NCI-H69 (cell line): ENCODE measurements around the gene HTRA3.
A peak's percentile ranks its signal among the peaks of the same experiment; 100 is the strongest.

Experiments used
- DNase-seq: peaks from one replicate; lab custom pipeline; 2025; lab: John Stamatoyannopoulos, UW

Gene HTRA3

DNA sequence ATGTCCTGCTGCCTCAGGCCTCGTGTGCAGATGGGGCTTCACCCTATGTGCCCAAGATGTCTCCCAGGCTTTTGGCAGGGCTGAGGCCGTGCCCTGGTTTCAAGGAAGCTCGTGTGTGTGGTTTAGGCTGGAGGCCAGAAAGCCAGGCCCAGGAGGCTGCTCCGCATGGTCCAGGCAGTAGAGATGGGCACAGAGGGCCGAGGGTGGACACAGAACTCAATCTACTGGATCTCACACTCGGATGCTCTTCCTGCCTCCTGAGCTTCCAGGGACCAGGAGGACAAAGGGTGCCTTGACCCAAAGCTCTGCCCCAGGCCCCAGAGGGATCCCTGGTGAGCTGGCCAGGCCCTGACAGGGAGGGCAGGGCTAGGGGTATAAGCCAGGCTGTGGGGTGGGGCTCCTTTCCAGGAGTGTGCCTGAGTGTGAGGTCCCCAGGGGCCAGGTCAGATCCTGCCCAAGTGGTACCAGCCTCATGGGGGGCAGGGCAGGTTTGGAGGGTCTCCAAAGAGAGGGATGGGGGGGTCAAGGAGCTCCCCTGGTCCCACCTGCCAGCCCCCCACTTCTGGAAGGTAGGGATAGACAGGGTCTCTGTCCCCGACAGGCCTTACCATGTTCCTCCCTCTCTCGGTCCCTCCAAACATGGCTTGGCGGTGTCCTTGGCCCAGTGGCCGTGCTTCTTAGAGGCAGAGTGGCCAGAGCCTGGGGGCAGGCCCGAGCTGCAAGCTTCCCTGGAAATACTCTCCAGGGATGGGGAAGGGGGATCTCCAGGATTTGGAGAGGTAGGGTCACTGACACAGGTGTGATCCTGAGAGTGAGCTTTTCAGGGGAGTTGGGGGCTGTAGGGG is 23.8 kb downstream of the HTRA3 start:
- DNase-seq = no peak

DNA sequence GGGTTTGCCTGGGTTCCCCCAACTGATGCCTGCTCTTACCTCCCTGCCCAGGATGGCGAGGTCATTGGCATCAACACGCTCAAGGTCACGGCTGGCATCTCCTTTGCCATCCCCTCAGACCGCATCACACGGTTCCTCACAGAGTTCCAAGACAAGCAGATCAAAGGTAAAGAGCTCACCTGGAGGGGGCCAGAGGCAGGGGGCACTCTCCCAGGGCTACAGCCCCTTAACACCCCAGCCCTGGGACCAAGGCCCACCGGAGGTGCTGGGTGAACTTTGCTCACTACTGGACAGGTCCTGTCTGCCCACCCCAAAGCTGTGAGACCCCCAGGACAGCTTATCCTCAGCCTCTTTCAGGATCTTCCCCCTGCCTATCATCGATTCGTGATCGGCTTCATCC is 24.5 kb downstream of the HTRA3 start:
- no peak for DNase-seq

DNA sequence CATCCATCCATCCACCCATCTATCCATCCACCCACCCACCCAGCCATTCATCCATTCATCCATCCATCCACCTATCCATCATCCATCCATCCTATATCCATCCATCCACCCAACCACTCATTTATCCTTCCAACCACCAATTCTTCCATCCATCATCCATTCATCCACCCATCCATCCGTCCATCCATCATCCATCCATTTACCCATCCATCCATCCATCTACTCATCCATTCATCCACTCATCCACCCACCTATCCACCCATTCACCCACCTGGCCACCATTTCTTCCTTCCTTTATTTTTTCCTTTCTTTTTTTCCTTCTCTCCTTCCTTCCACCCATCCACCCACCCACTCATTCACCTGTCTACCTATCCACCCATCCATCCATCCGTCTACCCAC is 25.2 kb downstream of the HTRA3 start:
- DNase-seq = no peak

DNA sequence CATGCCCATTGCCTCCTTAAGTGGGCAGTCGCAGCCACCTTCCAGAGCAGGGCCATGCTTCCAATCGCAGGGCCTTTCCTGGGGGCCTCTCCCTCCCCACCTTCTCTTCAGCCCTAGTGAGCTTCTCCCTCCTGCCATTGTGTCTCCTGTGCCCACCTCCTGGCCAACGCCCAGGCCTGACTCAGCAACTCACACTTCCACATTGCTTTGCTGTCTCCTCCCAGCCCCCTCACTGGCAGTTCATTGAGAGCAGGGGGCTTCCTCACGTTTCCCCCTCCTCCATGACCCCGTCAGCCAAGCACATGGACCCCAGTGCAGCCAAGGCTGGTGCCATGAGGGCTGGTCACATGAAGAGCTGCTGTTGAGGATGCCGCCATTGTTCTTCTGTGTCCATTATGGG is 25.9 kb downstream of the HTRA3 start:
- DNase-seq = no peak

DNA sequence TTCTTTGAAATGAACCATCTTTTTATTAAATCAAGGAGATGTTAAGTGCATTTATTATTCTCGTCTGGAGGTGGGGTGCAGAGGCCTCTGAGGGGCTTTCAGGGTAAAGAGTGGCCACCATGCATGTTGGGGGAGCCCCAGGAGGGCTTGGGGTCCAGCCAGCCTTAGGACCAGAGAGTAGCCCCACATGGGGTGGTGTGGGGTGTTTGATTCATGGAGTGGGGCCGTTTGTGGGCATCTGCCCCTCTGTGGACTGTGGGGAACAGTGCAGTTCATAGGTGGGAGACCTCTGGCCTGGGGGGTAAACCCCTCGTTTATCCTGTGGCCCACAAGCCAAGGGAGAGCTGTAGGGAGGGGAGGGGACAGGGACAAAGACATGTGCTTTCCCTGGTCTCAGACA is 26.9 kb downstream of the HTRA3 start:
- DNase-seq = no peak

DNA sequence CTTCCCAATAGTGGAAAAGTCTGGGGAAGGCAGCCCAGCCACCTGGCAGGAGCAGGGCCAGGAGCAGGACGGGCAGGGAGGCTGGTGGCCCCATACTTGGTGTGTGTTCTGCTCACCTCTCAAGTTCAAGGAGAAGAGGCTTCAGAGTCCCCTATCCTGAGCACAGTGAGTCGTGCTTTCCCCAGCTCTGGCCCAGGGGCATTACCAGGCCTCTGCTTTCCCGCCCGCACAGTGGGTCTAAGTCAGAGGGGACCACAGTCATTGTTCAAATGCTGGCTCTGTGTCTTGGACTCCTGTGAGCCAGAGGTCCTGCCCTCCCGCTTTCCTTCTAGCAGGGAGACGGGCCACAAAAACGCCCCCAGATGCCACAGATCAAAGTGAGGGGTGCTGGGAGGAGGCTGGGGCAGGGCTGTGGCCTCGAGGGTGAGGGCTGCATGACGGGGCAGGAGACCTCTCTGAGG is 27.6 kb downstream of the HTRA3 start:
- no peak for DNase-seq

DNA sequence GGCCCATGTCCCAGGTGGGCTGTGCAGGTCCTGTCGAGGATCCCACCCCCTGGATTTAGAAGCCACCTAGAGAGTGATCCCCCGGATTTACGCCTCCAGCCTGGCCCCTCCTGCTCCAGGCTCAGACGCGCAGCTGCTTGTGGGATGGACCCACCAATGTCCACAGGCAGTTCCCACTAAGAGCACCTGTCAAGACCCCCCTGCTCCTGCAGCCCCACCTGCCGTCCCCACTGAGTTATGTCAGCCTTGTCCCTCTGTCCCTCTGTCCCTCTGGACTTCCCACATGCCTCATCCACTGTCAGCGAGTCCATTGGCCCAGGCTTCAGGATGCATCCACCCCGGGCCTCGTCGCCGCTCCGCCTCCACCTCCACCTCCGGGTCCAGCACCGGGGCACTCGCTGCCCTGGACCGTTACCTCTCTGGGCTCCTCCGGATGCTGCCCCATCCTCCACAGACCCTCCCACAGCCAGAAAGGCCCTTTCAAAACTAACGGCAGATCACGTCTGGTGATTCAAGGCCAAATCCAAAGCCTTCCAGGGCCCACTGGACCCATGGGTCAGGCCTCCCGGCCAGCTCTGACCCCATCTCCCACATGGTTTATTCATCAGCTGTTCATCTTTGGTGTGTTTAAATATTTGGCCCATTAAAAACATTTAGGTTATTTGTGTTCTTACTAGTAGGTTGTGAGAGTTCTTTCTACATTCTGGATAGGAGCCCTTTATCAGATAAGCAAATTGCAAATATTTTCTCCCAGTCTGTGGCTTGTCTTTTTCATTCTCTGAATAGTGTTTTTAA is 28.3 kb downstream of the HTRA3 start:
- DNase-seq = no peak

DNA sequence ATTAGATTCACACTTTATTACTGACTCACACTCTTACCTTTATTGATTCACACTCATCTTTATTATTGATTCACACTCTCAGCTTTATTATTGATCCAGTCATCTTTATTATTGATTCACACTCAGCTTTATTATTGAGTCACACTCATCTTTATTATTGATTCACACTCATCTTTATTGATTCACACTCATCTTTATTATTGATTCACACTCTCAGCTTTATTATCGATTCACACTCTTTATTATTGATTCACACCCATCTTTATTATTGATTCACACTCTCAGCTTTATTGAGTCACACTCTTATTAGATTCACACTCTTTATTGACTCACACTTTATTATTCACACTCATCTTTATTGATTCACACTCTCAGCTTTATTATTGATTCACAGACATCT is 31.3 kb downstream of the HTRA3 start:
- DNase-seq = no peak

DNA sequence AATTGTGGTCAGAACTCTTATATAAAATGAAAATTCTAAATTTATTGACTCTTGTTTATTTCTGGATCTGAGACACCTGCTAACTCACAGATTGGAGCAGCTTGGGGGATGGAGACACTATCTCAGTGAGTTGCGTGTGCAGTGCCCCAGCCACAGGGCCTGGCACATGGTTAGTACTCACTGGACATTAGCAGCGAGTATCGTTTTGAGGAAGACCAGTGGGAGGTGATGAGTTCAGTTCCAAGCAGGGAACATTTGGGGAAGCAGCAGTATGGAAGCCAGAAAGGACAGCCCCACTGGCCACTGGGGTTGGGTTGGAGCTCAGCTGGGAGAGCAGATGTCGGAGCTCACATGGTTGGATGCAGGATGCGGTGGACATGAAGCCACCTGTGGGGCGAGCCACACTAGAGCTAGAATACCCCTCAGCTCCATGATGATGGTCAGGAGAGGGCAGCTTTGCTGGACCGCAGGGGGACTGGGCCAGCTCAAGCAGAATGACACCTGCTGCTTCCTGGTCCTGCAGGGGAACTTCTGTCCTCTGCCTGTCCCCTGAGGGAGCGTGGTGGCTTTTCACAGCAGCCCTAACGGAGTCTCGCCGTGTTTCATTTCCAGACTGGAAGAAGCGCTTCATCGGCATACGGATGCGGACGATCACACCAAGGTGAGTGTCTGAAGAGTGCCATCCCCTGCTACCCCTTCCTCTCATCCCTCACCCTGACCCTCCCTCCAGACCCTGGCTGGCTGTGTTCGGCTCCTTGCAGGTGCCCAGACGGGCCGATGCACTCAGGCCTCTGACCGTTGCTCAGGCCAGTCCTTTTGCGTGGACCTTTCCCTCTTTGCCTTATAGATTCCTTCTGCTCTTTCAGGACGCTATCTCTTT is 32.5 kb downstream of the HTRA3 start:
- no peak for DNase-seq

DNA sequence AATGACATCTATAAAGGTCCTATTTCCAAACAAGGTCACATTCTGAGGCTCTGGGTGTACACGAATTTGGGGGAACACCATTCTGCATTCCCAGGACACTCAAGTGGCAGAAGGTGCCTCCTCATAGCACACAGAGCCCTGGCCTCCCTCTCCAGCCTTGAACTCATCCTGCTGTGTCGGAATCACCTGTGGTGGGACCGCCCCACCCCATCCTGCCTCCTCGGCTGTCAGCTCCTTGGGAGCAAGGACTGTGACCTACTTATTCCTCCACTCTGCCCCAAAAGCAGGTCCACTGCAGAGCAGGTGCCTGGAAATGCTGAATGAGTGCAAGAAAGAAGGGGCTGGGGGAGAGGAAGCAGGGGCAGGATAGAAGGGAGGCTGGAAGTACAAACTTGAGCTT is 33.5 kb downstream of the HTRA3 start:
- DNase-seq = no peak

DNA sequence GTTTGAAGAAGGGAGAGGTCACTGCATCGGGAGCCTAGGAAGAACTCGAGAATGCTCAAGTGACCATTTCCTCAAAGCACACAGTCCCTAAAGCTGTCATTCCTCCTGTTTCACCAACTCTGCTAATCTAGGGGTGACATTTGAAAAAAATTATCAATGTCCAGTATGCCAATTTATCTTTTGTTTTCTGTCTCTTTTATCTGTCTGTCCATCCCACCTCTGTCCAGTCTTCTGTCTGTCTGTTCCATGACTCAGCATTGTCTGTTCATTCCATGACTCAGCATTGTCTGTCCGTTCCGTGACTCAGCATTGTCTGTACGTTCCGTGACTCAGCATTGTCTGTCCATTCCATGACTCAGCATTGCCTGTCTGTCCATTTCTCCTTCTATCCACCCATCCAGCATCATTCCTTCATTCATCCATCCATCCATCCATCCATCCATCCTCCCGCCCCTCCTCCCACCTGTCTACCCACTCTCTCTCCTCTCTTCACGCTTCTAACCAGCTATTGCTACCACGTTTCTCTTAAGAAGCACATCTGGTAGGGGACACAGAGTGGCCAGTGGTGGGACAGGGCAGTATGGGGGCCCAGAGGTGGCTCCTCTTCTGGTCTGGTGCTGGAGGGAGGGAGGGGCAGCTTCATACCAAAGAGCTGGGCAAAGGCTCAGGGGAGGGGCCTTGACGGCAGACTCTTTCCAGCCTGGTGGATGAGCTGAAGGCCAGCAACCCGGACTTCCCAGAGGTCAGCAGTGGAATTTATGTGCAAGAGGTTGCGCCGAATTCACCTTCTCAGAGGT is 34.1 kb downstream of the HTRA3 start:
- DNase-seq = peak; percentile 6

DNA sequence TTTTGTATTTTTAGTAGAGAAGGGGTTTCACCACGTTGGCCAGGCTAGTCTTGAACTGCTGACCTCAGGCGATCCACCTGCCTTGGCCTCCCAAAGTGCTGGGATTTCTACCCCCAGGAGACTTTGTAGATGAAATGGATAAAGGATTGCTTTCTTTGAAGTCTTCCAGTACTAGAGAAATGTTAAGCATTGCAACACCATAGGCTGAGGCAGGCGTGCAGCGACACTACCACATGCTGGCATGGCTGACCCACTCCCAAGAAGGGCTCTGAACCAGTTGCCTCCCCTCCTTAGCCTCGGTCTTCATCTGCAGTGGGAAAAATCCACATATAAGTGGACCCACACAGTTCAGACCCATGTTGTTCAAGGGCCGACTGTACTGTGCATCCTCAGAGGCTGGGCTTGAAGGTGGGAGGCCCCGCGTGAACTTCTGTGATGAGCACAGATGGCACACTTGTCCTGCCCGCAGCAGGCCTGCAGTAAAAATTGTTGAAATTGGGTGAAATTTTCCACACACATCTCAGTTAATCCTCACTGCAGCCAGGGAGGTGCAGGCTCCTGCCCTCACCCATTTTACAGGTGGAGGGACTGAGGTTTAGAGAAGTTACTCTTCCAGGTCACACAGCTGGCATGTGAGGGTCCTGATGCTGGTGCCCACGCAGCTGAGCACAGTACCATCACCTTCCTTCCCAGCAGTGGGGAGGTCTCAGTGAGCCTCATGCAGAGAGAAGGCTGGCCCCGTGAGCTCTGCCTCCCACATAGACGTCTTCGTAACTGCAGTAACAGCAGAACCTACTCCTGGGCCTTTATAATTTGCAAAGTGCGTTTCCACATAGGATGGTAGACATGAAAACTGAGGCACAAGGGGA is 35.5 kb downstream of the HTRA3 start:
- DNase-seq = no peak

DNA sequence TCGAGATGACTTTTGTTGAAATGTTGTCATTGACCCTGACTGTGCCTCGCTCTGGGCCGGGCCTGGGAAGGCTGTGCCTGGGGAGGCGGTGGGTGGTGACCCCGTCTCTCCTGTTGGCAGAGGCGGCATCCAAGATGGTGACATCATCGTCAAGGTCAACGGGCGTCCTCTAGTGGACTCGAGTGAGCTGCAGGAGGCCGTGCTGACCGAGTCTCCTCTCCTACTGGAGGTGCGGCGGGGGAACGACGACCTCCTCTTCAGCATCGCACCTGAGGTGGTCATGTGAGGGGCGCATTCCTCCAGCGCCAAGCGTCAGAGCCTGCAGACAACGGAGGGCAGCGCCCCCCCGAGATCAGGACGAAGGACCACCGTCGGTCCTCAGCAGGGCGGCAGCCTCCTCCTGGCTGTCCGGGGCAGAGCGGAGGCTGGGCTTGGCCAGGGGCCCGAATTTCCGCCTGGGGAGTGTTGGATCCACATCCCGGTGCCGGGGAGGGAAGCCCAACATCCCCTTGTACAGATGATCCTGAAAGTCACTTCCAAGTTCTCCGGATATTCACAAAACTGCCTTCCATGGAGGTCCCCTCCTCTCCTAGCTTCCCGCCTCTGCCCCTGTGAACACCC is 36.4 kb downstream of the HTRA3 start:
- DNase-seq = no peak

DNA sequence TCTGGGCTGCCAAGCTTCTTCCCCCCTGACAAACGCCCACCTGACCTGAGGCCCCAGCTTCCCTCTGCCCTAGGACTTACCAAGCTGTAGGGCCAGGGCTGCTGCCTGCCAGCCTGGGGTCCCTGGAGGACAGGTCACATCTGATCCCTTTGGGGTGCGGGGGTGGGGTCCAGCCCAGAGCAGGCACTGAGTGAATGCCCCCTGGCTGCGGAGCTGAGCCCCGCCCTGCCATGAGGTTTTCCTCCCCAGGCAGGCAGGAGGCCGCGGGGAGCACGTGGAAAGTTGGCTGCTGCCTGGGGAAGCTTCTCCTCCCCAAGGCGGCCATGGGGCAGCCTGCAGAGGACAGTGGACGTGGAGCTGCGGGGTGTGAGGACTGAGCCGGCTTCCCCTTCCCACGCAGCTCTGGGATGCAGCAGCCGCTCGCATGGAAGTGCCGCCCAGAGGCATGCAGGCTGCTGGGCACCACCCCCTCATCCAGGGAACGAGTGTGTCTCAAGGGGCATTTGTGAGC is 37.0 kb downstream of the HTRA3 start:
- no peak for DNase-seq

DNA sequence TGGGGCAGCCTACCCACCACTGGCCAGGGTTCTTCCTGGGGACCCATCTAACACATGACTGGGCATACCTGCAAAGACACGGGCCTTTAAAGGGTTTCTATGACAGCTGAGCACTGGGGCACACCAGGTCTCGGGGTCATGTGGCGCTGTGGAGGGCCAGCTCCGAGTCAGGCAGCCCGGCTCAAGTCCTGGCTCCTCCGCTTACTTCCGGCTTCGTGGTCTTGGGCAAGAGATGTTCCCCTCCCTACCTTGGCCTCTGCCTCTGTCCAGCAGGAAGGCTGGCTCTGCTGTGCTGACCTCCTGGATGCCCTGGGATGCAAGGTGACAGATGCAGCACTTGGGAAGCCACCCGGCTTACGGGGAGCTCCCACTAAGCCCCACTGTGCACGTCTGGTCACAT is 37.6 kb downstream of the HTRA3 start:
- no peak for DNase-seq

DNA sequence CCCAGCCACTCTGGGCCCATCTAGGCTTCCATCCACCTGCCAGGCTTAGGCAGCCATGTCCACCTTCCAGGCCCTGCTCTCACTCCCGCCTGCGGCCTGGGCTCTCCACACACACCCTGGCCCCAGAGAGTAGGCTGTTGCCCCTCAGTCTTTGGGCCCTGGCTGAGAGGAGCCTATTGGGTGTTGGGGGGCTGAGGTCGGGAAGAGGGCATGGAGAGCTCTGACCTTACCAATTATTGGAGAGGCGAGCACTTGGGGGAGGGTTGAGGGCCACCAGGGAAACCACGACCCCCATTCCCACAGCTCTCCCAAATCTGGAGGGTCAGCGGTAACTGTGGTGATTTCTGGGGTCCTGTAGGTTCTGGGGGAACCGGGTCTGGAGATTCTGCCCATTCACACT is 38.2 kb downstream of the HTRA3 start:
- no peak for DNase-seq

DNA sequence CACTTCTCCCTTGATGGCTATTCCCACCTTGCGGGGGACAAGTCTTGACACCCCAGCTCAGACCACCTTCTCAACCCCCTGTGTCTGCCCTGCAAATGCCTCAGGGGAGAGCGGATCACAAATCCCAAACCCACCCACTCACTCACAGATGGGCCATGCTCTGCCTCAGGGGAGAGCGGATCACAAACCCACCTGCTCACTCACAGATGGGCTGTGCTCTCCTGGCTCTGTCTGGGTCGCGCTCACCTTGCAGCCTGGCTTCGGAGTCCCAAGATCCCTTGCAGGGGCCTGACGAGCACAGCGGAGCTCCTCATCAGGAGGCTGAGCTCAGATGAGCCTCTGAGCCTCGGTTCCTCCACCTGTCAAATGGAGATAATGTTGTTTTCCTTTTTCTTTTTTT is 38.6 kb downstream of the HTRA3 start:
- no peak for DNase-seq

DNA sequence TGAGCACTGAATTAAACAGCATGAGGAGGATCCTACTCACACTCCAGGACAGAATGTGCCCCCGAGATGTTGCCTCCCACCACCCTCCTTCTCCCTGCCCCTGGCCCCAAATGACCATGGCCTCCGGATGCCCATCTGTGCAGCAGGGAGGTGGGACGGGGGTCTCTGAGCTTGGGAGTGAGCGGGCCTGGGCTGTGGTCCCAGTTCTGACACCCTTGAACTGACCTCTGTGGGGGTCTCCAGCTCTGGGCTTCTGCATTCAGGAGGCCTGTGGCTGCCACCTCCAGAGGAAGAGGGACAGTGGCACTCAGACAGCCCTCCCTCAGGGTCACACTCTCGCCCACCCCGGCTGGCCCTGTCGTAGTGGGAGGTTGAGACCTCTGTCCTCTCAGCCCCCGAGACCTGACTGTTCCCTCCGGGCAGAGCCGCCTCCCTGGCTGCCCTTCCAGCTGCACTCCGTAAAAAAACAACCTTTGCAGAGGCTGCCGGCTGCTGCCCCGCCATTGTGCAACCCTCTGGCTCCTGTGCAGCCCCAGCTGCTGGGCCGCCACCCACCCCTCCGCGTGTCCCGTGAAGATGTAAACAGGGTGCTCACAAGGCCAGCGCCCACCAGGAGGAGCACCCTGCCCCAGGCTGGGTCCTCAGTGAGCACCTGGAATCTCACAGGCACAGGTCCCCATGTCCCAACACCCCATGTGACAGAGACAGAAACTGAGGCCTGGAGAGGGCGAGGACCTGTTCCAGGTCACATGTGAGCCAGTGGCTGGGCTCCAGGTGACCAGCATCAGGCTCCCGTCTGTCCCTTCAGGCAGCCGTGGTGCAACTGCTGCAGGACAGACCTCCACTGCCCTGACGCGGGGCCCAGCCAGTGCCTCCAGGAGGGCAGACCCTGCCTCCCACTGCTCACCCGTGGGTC is 39.6 kb downstream of the HTRA3 start:
- DNase-seq = no peak

DNA sequence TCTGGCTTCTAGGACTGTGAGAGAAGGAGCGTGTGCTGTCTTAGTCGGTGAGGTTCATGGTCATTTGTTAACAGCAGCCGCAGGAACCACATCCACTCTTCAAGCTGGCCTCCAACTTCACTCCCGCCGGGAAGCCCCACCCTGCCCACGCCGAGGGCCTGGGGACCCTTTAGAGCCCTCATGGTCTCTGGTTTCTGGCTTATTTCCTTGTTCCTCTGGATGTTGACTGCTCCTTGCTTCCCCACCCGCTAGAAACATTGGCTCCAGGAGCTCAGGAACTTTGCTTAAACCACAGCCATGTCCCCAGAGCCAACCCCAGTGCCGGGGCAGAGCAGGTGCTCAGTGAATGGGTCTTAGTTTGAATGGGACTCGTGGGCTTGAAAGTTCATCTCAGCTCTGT is 40.8 kb downstream of the HTRA3 start:
- DNase-seq = no peak
